ENCODE measurements around the gene TBC1D2B.
A peak's percentile ranks its signal among the peaks of the same experiment; 100 is the strongest.

The TBC1D2B gene

GRCh38 chr15:78093242-78094020, 15.9 kb upstream of the TBC1D2B start:
- DNase-seq = no peak

GRCh38 chr15:78092261-78093041, 14.9 kb upstream of the TBC1D2B start, which contains the start of gene SH2D7:
Gene SH2D7, plus strand, starts transcription at chr15:78092561. Its CDS starts 24 bp downstream, at chr15:78092585.
- no peak for DNase-seq

- no peak for DNase-seq
Observed at GRCh38 chr15:78090422-78091063, 13.0 kb upstream of the TBC1D2B start.

- DNase-seq = no peak
Observed at GRCh38 chr15:78088773-78089080, 11.2 kb upstream of the TBC1D2B start.

- DNase-seq = no peak
Observed at GRCh38 chr15:78087951-78088772, 10.7 kb upstream of the TBC1D2B start.

- no peak for DNase-seq
Observed at GRCh38 chr15:78085928-78086327, 8.4 kb upstream of the TBC1D2B start.

GRCh38 chr15:78084449-78084750, 6.9 kb upstream of the TBC1D2B start:
- DNase-seq = no peak

- no peak for DNase-seq
Observed at GRCh38 chr15:78083687-78084448, 6.4 kb upstream of the TBC1D2B start.

GRCh38 chr15:78083186-78083585, 5.7 kb upstream of the TBC1D2B start:
- DNase-seq = no peak

- no peak for DNase-seq
Observed at GRCh38 chr15:78082743-78083110, 5.2 kb upstream of the TBC1D2B start.

GRCh38 chr15:78082106-78082742, 4.7 kb upstream of the TBC1D2B start:
- peak in 1 of 2 experiments; percentile 24 for DNase-seq

GRCh38 chr15:78080088-78080460, 2.6 kb upstream of the TBC1D2B start:
- no peak for DNase-seq

GRCh38 chr15:78079298-78080087, 2.0 kb upstream of the TBC1D2B start:
- DNase-seq = no peak

GRCh38 chr15:78077871-78078210, 330 bp upstream of the TBC1D2B start:
- no peak for DNase-seq

GRCh38 chr15:78076231-78077052, 1.1 kb downstream of the TBC1D2B start:
- DNase-seq = peak in 1 of 2 experiments; percentile 13

- peak in 1 of 2 experiments; percentile 11 for DNase-seq
Observed at GRCh38 chr15:78075490-78076230, 1.9 kb downstream of the TBC1D2B start.

GRCh38 chr15:78073046-78073787, 4.3 kb downstream of the TBC1D2B start:
- DNase-seq = no peak

- DNase-seq = peak; percentile 31 to 53
Observed at GRCh38 chr15:78072080-78072892, 5.2 kb downstream of the TBC1D2B start.
